CD4-positive, alpha-beta T cell treated with Interleukin-2 at 100 ng/mL for 4 hours (primary cell): Measurements from ENCODE around the gene OSBPL1A.

Experiments
- DNase-seq: peaks from one replicate; pipeline ENCODE4 v3.0.0-alpha.2; 2020; ENCODE audit warnings: low spot score

Gene OSBPL1A

GRCh38 chr18:24219561-24220317, 177.9 kb downstream of the OSBPL1A start:
- DNase-seq = no peak

GRCh38 chr18:24214913-24215312, 182.7 kb downstream of the OSBPL1A start:
- DNase-seq = no peak

GRCh38 chr18:24214144-24214543, 183.5 kb downstream of the OSBPL1A start:
- DNase-seq = no peak

GRCh38 chr18:24212939-24213338, 184.7 kb downstream of the OSBPL1A start:
- DNase-seq = no peak

- DNase-seq = no peak
Observed at GRCh38 chr18:24209558-24209957, 188.1 kb downstream of the OSBPL1A start.

- no peak for DNase-seq
Observed at GRCh38 chr18:24208270-24209035, 189.2 kb downstream of the OSBPL1A start.

GRCh38 chr18:24204904-24205303, 192.7 kb downstream of the OSBPL1A start:
- no peak for DNase-seq

- DNase-seq = no peak
Observed at GRCh38 chr18:24201699-24202687, 195.6 kb downstream of the OSBPL1A start.

GRCh38 chr18:24200494-24201290, 196.9 kb downstream of the OSBPL1A start:
- DNase-seq = no peak

- DNase-seq = no peak
Observed at GRCh38 chr18:24199372-24199962, 198.2 kb downstream of the OSBPL1A start.

- no peak for DNase-seq
Observed at GRCh38 chr18:24198461-24198860, 199.2 kb downstream of the OSBPL1A start.

GRCh38 chr18:24197412-24197811, 200.2 kb downstream of the OSBPL1A start:
- no peak for DNase-seq

GRCh38 chr18:24196764-24197163, 200.9 kb downstream of the OSBPL1A start:
- no peak for DNase-seq

- DNase-seq = no peak
Observed at GRCh38 chr18:24195296-24196053, 202.1 kb downstream of the OSBPL1A start.

- no peak for DNase-seq
Observed at GRCh38 chr18:24190590-24190989, 207.0 kb downstream of the OSBPL1A start.

- no peak for DNase-seq
Observed at GRCh38 chr18:24189664-24190346, 207.8 kb downstream of the OSBPL1A start.

- DNase-seq = no peak
Observed at GRCh38 chr18:24189007-24189528, 208.6 kb downstream of the OSBPL1A start.

GRCh38 chr18:24188120-24188519, 209.5 kb downstream of the OSBPL1A start:
- no peak for DNase-seq

- DNase-seq = no peak
Observed at GRCh38 chr18:24187689-24188088, 209.9 kb downstream of the OSBPL1A start.
